Panc1 (cell line): ENCODE results near the gene CLCN4. TPM values are rescaled to one million over a fixed set of nuclear protein-coding genes. Genes with fewer than 3 reads are reported as not detected.

Source experiments
- ATAC-seq: fragments of 200-7000 bp; cut with Tn5 transposase; 2 replicates; pipeline ENCODE4 v1.9.1; 2020; ENCODE audit warnings: mild to moderate bottlenecking, moderate library complexity
- BruUV-seq: library from RNA; stranded (reverse); fragments of 400-500 nt; replicated peaks from 2 replicates; lab custom pipeline; 2021; lab: Mats Ljungman, UMichigan
- CTCF ChIA-PET: fragments of 300-600 bp; sonication (Branson Sonifier 250); formaldehyde crosslinking; loops from one replicate; lab custom pipeline; 2022; ENCODE audit warnings: antibody characterized with exemption; lab: Charles Lee
- POLR2A ChIA-PET: fragments of 300-600 bp; sonication (Branson Sonifier 250); formaldehyde crosslinking; loops from one replicate; lab custom pipeline; 2022; ENCODE audit warnings: antibody characterized with exemption; lab: Charles Lee
- DNase-seq: peaks from one replicate; pipeline ENCODE4 v3.0.0-alpha.2; 2010; ENCODE audit warnings: low read depth, low spot score
- H3K27ac ChIP-seq: 2 replicates; pipeline ENCODE4 v1.5.1; 2011; ENCODE audit warnings: mild to moderate bottlenecking, low read length, inconsistent platforms
- H3K27me3 ChIP-seq: fragments of 200-500 bp; sonication (Bioruptor generic); 2 replicates; pipeline ENCODE4 v1.6.0; 2014; ENCODE audit warnings: low read length, inconsistent platforms; ENCODE audit not compliant: control insufficient read depth, insufficient read depth
- H3K36me3 ChIP-seq: fragments of 200-500 bp; sonication (Bioruptor generic); 2 replicates; pipeline ENCODE4 v1.5.1; 2014; ENCODE audit warnings: inconsistent platforms, mild to moderate bottlenecking, low read length, moderate library complexity; ENCODE audit not compliant: control insufficient read depth, insufficient read depth
- H3K4me1 ChIP-seq: 2 replicates; pipeline ENCODE4 v1.5.1; 2011; ENCODE audit warnings: inconsistent platforms, mild to moderate bottlenecking, low read length, moderate library complexity; ENCODE audit not compliant: control insufficient read depth, insufficient read depth
- H3K4me3 ChIP-seq, 2 experiments: 2 replicates each; pipeline ENCODE4 v1.5.1; 2011 to 2012; ENCODE audit warnings: low read depth in 2 of 2, low read length in 2 of 2, mild to moderate bottlenecking in 2 of 2, inconsistent platforms in 1 of 2, moderate library complexity in 1 of 2
- H3K9me3 ChIP-seq: fragments of 200-500 bp; sonication (Bioruptor generic); 2 replicates; pipeline ENCODE4 v1.5.1; 2014; ENCODE audit warnings: low read depth, mild to moderate bottlenecking, inconsistent platforms, low read length, moderate library complexity; ENCODE audit not compliant: control insufficient read depth, insufficient read depth
- POLR2AphosphoS5 ChIP-seq: IDR thresholded peaks from 2 replicates; pipeline ENCODE4 v1.6.1; 2012; ENCODE audit warnings: mild to moderate bottlenecking, low read depth, low read length, moderate library complexity
- SIN3A ChIP-seq: IDR thresholded peaks from 2 replicates; pipeline ENCODE4 v1.6.1; 2012; ENCODE audit warnings: low read depth, mild to moderate bottlenecking, low read length, moderate library complexity, borderline replicate concordance; ENCODE audit not compliant: insufficient read depth
- TCF7L2 ChIP-seq: IDR thresholded peaks from 2 replicates; pipeline ENCODE4 v1.6.1; 2011; ENCODE audit warnings: mild to moderate bottlenecking, low read depth, low read length, inconsistent platforms
- in situ Hi-C: cut with HindIII; loops from 2 replicates; pipeline ENCODE4 v1.10.0; 2016; ENCODE audit warnings: low sequenced_read_pairs, low pct_unique_long_range_greater_than_20kb
- intact Hi-C: fragments of 100-400 bp; cut with micrococcal nuclease; formaldehyde crosslinking; loops from one replicate; pipeline ENCODE4 v1.10.0; 2022; ENCODE audit not compliant: unreplicated experiment
- total RNA-seq: library from RNA; stranded (reverse); gene quantifications from one replicate; pipeline ENCODE4 v1.2.1, GENCODE V29; 2021; ENCODE audit not compliant: unreplicated experiment
- TF ChIP-seq, protein P1 (sequence below), 2 experiments: IDR thresholded peaks; 2 replicates each; pipeline ENCODE4 v1.6.1; 2011 to 2012; ENCODE audit warnings: low read depth in 2 of 2, control low read depth in 1 of 2, low read length in 1 of 2, mild to moderate bottlenecking in 1 of 2, moderate library complexity in 1 of 2; ENCODE audit not compliant: insufficient read depth in 1 of 2
- TF ChIP-seq, protein P2 (sequence below): fragments of 450-650 bp; IDR thresholded peaks from 2 replicates; pipeline ENCODE4 v1.5.1; 2017; ENCODE audit warnings: mild to moderate bottlenecking

CLCN4 gene
- total RNA-seq, 1 experiment from 2014 or later = 2.5 TPM

DNA sequence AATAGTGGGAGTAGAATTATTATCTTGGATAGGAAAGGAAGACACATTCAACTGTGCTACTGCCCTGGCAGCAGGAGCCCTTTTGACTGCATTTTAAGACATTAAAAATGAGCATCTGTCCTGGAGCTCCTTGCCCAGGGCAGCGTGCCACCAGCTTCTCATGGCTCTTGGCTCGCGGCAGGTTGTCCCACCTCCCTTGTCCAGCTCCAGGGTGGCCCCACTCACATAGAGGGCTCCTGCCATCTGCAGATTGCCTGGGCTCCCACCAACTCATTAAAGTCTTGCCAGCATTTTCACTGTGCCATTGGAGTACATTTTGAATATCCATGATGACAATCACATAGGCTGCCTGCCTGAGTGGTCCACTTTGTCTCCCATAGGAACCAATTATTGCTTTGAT, 27.0 kb downstream of the CLCN4 start:
- in situ Hi-C loops = no loop called here
- Histone ChIP-seq H3K36me3 (no peaks in the 10 kb centered on the region), H3K27ac (no peak overlapping the region), H3K27me3 (no peaks in the 10 kb centered on the region), H3K4me1 (no peaks in the 10 kb centered on the region), H3K4me3 (no peak overlapping the region), H3K9me3 (no peaks in the 10 kb centered on the region)
- BruUV-seq = no TSS peak
- DNase-seq = no peak
- ChIA-PET CTCF (no interaction called here), POLR2A (no interaction called here)
- no peak for ATAC-seq
- intact Hi-C loops = no loop called here
- no peak for TF ChIP-seq POLR2AphosphoS5
- TF ChIP-seq, protein P1, sequence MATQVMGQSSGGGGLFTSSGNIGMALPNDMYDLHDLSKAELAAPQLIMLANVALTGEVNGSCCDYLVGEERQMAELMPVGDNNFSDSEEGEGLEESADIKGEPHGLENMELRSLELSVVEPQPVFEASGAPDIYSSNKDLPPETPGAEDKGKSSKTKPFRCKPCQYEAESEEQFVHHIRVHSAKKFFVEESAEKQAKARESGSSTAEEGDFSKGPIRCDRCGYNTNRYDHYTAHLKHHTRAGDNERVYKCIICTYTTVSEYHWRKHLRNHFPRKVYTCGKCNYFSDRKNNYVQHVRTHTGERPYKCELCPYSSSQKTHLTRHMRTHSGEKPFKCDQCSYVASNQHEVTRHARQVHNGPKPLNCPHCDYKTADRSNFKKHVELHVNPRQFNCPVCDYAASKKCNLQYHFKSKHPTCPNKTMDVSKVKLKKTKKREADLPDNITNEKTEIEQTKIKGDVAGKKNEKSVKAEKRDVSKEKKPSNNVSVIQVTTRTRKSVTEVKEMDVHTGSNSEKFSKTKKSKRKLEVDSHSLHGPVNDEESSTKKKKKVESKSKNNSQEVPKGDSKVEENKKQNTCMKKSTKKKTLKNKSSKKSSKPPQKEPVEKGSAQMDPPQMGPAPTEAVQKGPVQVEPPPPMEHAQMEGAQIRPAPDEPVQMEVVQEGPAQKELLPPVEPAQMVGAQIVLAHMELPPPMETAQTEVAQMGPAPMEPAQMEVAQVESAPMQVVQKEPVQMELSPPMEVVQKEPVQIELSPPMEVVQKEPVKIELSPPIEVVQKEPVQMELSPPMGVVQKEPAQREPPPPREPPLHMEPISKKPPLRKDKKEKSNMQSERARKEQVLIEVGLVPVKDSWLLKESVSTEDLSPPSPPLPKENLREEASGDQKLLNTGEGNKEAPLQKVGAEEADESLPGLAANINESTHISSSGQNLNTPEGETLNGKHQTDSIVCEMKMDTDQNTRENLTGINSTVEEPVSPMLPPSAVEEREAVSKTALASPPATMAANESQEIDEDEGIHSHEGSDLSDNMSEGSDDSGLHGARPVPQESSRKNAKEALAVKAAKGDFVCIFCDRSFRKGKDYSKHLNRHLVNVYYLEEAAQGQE (IDR thresholded peaks at IDR 0.05; ENCODE audit: insufficient read depth in 1 of 2, low read depth in 2 of 2, low read length in 1 of 2) = no peak
- TF ChIP-seq TCF7L2 = no peak
- TF ChIP-seq, protein P2, sequence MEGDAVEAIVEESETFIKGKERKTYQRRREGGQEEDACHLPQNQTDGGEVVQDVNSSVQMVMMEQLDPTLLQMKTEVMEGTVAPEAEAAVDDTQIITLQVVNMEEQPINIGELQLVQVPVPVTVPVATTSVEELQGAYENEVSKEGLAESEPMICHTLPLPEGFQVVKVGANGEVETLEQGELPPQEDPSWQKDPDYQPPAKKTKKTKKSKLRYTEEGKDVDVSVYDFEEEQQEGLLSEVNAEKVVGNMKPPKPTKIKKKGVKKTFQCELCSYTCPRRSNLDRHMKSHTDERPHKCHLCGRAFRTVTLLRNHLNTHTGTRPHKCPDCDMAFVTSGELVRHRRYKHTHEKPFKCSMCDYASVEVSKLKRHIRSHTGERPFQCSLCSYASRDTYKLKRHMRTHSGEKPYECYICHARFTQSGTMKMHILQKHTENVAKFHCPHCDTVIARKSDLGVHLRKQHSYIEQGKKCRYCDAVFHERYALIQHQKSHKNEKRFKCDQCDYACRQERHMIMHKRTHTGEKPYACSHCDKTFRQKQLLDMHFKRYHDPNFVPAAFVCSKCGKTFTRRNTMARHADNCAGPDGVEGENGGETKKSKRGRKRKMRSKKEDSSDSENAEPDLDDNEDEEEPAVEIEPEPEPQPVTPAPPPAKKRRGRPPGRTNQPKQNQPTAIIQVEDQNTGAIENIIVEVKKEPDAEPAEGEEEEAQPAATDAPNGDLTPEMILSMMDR = no peak
- TF ChIP-seq SIN3A = no peak

- Histone ChIP-seq H3K4me1 (no peaks in the 10 kb centered on the region), H3K9me3 (no peaks in the 10 kb centered on the region), H3K27me3 (no peaks in the 10 kb centered on the region), H3K27ac (no peak overlapping the region), H3K4me3 (no peak overlapping the region), H3K36me3 (no peaks in the 10 kb centered on the region)
- POLR2A ChIA-PET = no interaction called here
- no peak for TF ChIP-seq POLR2AphosphoS5
- TF ChIP-seq, protein P2 = no peak
- TF ChIP-seq TCF7L2 = no peak
- no peak for TF ChIP-seq SIN3A
- TF ChIP-seq, protein P1 (IDR thresholded peaks at IDR 0.05; ENCODE audit: insufficient read depth in 1 of 2, low read depth in 2 of 2, low read length in 1 of 2) = no peak
- CTCF ChIA-PET = no interaction called here
- in situ Hi-C loops (no loop called here), intact Hi-C loops (no loop called here)
- DNase-seq (no peak), ATAC-seq (no peak)
- BruUV-seq = no TSS peak
Observed at GRCh38 chrX:10184411-10184810, 27.6 kb downstream of the CLCN4 start.
